GM12872 (cell line): ENCODE results near the gene OBSCN.

Experiments used
- TF ChIP-seq, protein P1 (sequence below): IDR thresholded peaks from 3 replicates; pipeline ENCODE4 v1.5.1; 2011; ENCODE audit warnings: low read depth, mild to moderate bottlenecking, low read length, moderate library complexity; ENCODE audit not compliant: insufficient read depth

OBSCN gene

GRCh38 chr1:228178737-228179684, 28.8 kb upstream of the OBSCN start:
- TF ChIP-seq, protein P1, sequence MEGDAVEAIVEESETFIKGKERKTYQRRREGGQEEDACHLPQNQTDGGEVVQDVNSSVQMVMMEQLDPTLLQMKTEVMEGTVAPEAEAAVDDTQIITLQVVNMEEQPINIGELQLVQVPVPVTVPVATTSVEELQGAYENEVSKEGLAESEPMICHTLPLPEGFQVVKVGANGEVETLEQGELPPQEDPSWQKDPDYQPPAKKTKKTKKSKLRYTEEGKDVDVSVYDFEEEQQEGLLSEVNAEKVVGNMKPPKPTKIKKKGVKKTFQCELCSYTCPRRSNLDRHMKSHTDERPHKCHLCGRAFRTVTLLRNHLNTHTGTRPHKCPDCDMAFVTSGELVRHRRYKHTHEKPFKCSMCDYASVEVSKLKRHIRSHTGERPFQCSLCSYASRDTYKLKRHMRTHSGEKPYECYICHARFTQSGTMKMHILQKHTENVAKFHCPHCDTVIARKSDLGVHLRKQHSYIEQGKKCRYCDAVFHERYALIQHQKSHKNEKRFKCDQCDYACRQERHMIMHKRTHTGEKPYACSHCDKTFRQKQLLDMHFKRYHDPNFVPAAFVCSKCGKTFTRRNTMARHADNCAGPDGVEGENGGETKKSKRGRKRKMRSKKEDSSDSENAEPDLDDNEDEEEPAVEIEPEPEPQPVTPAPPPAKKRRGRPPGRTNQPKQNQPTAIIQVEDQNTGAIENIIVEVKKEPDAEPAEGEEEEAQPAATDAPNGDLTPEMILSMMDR: no peak

DNA sequence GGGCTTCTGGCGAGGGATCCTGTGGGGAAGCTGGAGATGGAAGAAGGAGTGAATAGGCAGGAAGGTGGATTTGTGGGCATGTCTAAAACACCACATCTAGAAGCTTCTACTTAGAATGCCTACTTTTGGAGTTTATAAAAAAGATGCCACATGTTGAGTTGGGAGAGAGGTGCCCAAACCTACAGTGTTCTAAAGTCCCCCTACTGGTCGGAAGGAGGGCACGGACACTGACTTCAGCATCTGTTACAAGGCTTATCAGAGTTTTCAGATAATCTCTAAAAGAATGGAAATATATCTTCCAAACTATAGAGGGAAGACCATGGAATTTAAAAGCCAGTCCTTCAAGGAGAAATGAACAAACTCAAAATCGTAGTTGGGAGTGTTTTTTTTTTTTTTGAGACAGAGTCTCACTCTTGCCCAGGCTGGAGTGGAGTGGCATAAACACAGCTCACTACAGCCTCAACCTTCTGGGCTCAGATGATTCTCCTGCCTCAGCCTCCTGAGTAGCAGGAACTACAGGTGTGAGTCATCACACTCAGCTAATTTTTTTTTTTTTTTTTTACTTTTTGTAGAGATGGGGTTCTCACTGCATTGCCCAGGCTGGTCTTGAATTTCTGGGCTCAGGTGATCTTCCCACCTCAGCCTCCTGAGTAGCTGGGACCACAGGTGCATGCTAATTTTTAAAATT, 27.4 kb upstream of the OBSCN start:
- TF ChIP-seq, protein P1: peak; percentile 52

GRCh38 chr1:228180959-228181644, 26.7 kb upstream of the OBSCN start:
- TF ChIP-seq, protein P1: no peak

DNA sequence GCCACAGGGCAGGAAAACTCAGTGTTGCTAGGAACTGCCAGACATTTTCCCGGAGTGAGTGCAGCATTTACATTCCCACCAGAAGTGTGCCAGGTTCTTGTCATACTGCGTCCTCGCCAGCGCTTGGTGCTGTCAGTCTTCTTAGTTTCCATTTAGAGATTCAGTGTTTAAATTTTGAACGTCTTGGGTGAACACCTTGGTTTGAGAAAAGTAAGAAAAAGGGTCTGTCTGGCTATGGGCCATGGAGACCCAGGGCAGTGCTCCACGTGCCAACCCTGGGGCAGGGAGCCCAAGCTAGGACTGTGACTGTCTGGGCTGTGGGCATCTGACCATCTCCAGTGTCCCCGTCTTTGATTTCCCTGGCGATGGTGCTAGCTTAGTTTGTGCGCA, 26.2 kb upstream of the OBSCN start:
- TF ChIP-seq, protein P1: no peak

- TF ChIP-seq, protein P1: no peak
Measured at GRCh38 chr1:228182296-228183030, 25.4 kb upstream of the OBSCN start.

- TF ChIP-seq, protein P1: no peak
Measured at GRCh38 chr1:228184152-228184551, 23.7 kb upstream of the OBSCN start.

DNA sequence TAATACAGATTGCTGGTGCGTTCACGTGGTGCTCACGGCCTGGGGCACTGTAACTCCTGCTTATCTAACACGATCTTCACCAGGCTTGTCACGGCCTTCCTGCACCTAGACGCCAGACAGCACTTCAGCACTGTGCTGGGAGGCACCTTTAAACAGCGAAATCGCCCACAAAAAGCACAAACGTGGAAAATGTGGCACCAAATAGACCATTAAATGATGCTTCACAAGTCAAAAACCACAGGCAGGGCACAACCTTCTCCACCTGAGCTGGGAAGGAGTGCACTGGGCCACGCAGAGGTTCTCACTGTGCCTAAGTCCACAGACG, 22.2 kb upstream of the OBSCN start:
- TF ChIP-seq, protein P1: no peak
